Measurements from ENCODE around the gene CHURC1.

DNA sequence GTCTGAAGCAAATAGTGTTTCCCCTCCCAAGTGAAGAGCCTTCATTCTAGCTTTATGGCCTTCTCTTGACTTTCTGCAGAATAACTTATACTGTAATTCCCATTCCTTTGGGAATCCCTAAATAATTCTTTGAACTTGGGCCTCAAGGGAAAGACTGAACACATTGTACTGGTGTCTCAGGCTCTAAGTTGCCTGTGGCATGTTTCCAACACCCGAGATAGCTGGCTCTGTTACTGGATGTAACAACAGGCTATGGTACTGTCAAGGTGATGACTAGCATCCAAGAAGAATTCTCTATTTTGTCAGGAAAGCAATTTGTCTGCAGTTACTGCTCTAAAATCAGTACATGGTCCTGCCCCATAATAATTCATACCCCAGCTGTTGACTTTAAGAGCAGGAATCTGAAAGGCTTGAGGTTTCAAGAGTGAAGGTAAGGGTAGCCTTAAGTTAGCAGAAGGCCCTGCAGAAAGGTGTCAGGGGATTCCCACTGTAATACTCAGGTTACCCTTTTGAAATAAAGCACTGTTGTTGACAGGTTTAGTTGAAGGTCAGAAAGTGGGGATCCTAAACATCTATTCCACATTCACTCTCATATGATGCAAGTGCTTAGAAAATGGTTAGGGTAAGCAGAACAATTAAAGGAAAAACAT lies 23.0 kb downstream of the CHURC1 start:
- TF ChIP-seq EZH2phosphoT487 (IDR thresholded peaks at IDR 0.05; ENCODE audit: unreplicated experiment) (no peak), POLR2AphosphoS5 (IDR thresholded peaks at IDR 0.05; ENCODE audit: low read depth) (no peak), EZH2 (IDR thresholded peaks at IDR 0.05; ENCODE audit: low read depth, unreplicated experiment) (no peak), ZNF114 (CRISPR knock-in tag; IDR thresholded peaks at IDR 0.05) (no peak), CREB1 (CRISPR knock-in tag; IDR thresholded peaks at IDR 0.05; ENCODE audit: low read depth) (no peak), STAT1 (IDR thresholded peaks at IDR 0.05; ENCODE audit: unreplicated experiment) (no peak), JUNB (IDR thresholded peaks at IDR 0.05; ENCODE audit: unreplicated experiment) (no peak)
- TF ChIP-seq, protein P1, sequence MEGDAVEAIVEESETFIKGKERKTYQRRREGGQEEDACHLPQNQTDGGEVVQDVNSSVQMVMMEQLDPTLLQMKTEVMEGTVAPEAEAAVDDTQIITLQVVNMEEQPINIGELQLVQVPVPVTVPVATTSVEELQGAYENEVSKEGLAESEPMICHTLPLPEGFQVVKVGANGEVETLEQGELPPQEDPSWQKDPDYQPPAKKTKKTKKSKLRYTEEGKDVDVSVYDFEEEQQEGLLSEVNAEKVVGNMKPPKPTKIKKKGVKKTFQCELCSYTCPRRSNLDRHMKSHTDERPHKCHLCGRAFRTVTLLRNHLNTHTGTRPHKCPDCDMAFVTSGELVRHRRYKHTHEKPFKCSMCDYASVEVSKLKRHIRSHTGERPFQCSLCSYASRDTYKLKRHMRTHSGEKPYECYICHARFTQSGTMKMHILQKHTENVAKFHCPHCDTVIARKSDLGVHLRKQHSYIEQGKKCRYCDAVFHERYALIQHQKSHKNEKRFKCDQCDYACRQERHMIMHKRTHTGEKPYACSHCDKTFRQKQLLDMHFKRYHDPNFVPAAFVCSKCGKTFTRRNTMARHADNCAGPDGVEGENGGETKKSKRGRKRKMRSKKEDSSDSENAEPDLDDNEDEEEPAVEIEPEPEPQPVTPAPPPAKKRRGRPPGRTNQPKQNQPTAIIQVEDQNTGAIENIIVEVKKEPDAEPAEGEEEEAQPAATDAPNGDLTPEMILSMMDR (conservative IDR thresholded peaks at IDR 0.05; ENCODE audit: low read depth in 2 of 2) = no peak
